ENCODE results near the gene ELMO1. TPM values are rescaled to one million over a fixed set of nuclear protein-coding genes. Genes with fewer than 3 reads are reported as not detected.

The ELMO1 gene
- total RNA-seq, 1 experiment from 2014 or later: not detected

GRCh38 chr7:36920433-36920832 lies 528.2 kb downstream of the ELMO1 start:
- H3K79me2 ChIP-seq (ENCODE audit: low read length): no peaks in the 10 kb centered on the region
- ATAC-seq (no peak), DNase-seq (no peak)
- no peak overlapping the region for H3K27ac ChIP-seq (ENCODE audit: low read length)
- no peaks in the 10 kb centered on the region for H3K36me3 ChIP-seq (ENCODE audit: low read depth, low read length)
- ChIA-PET POLR2A (ENCODE audit: unreplicated experiment) (no interaction called here), CTCF (no interaction called here)
- BruUV-seq (replicated peaks): no TSS peak
- H3K9me2 ChIP-seq (replicated peaks; ENCODE audit: low read length): no peaks in the 10 kb centered on the region
- no peak overlapping the region for H3K4me2 ChIP-seq (ENCODE audit: low read length)
- TF ChIP-seq EZH2phosphoT487 (IDR thresholded peaks at IDR 0.05; ENCODE audit: borderline replicate concordance, low read length) (no peak), EZH2 (IDR thresholded peaks at IDR 0.05; ENCODE audit: low read length, unreplicated experiment) (no peak), CTCF (conservative IDR thresholded peaks at IDR 0.05; ENCODE audit: low read depth, low read length) (no peak)
- H3F3A ChIP-seq (ENCODE audit: low read length, unreplicated experiment): no peaks in the 10 kb centered on the region
- H4K20me1 ChIP-seq (ENCODE audit: low read length): no peaks in the 10 kb centered on the region
- H2AFZ ChIP-seq (ENCODE audit: low read length): no peak overlapping the region
- H3K4me3 ChIP-seq (ENCODE audit: low read length): no peak overlapping the region
- no peaks in the 10 kb centered on the region for H3K27me3 ChIP-seq (ENCODE audit: low read length)
- intact Hi-C loops (cut with micrococcal nuclease): no loop called here
- no peak overlapping the region for H3K9ac ChIP-seq (ENCODE audit: low read length)
- H3K9me3 ChIP-seq (ENCODE audit: low read length): no peaks in the 10 kb centered on the region
- no peaks in the 10 kb centered on the region for H3K4me1 ChIP-seq (ENCODE audit: insufficient read depth, low read length)

GRCh38 chr7:36919738-36920137 lies 528.9 kb downstream of the ELMO1 start:
- ATAC-seq (no peak), DNase-seq (no peak)
- Histone ChIP-seq H3K27ac (ENCODE audit: low read length) (no peak overlapping the region), H3K4me1 (ENCODE audit: insufficient read depth, low read length) (no peaks in the 10 kb centered on the region), H3K9me2 (replicated peaks; ENCODE audit: low read length) (no peaks in the 10 kb centered on the region), H3K4me3 (ENCODE audit: low read length) (no peak overlapping the region), H3K36me3 (ENCODE audit: low read depth, low read length) (no peaks in the 10 kb centered on the region), H2AFZ (ENCODE audit: low read length) (no peak overlapping the region), H3F3A (ENCODE audit: low read length, unreplicated experiment) (no peaks in the 10 kb centered on the region), H3K9ac (ENCODE audit: low read length) (no peak overlapping the region), H3K9me3 (ENCODE audit: low read length) (no peaks in the 10 kb centered on the region), H3K4me2 (ENCODE audit: low read length) (no peak overlapping the region), H3K27me3 (ENCODE audit: low read length) (no peaks in the 10 kb centered on the region), H3K79me2 (ENCODE audit: low read length) (no peaks in the 10 kb centered on the region), H4K20me1 (ENCODE audit: low read length) (no peaks in the 10 kb centered on the region)
- intact Hi-C loops (cut with micrococcal nuclease): no loop called here
- ChIA-PET POLR2A (ENCODE audit: unreplicated experiment) (no interaction called here), CTCF (interaction anchor here (0.5 kb wide), 1 partner anchor 64 kb away, joined by 7 read pairs; no protein-coding TSS in a partner anchor)
- TF ChIP-seq EZH2phosphoT487 (IDR thresholded peaks at IDR 0.05; ENCODE audit: borderline replicate concordance, low read length): no peak
- no peak for TF ChIP-seq EZH2 (IDR thresholded peaks at IDR 0.05; ENCODE audit: low read length, unreplicated experiment)
- TF ChIP-seq CTCF (conservative IDR thresholded peaks at IDR 0.05; ENCODE audit: low read depth, low read length): no peak
- no TSS peak for BruUV-seq (replicated peaks)

- Histone ChIP-seq H3K9ac (ENCODE audit: low read length) (no peak overlapping the region), H3K79me2 (ENCODE audit: low read length) (no peaks in the 10 kb centered on the region), H3K9me2 (replicated peaks; ENCODE audit: low read length) (no peaks in the 10 kb centered on the region), H3K27ac (ENCODE audit: low read length) (no peak overlapping the region), H2AFZ (ENCODE audit: low read length) (no peak overlapping the region), H3K4me1 (ENCODE audit: insufficient read depth, low read length) (no peaks in the 10 kb centered on the region), H3K9me3 (ENCODE audit: low read length) (no peaks in the 10 kb centered on the region), H3F3A (ENCODE audit: low read length, unreplicated experiment) (no peaks in the 10 kb centered on the region), H3K4me3 (ENCODE audit: low read length) (no peak overlapping the region), H4K20me1 (ENCODE audit: low read length) (no peaks in the 10 kb centered on the region), H3K4me2 (ENCODE audit: low read length) (no peak overlapping the region), H3K36me3 (ENCODE audit: low read depth, low read length) (no peaks in the 10 kb centered on the region), H3K27me3 (ENCODE audit: low read length) (peaks cover 5% of the 10 kb centered on the region; the same call in 1 of the 2 replicates)
- ChIA-PET CTCF (no interaction called here), POLR2A (ENCODE audit: unreplicated experiment) (no interaction called here)
- no peak for TF ChIP-seq CTCF (conservative IDR thresholded peaks at IDR 0.05; ENCODE audit: low read depth, low read length)
- no peak for TF ChIP-seq EZH2 (IDR thresholded peaks at IDR 0.05; ENCODE audit: low read length, unreplicated experiment)
- no peak for TF ChIP-seq EZH2phosphoT487 (IDR thresholded peaks at IDR 0.05; ENCODE audit: borderline replicate concordance, low read length)
- BruUV-seq (replicated peaks): no TSS peak
- ATAC-seq (no peak), DNase-seq (no peak)
- intact Hi-C loops (cut with micrococcal nuclease): no loop called here
Observed at GRCh38 chr7:36918591-36918990, 530.1 kb downstream of the ELMO1 start.
